Heart left ventricle (tissue), 16 donors: Measurements from ENCODE around the gene ARMC8. TPM values are rescaled to one million over a fixed set of nuclear protein-coding genes. Genes with fewer than 3 reads are reported as not detected.
A peak's percentile ranks its signal among the peaks of the same experiment; 100 is the strongest.

Source experiments
- ATAC-seq, 4 donors: fragments of 200-7000 bp; cut with Tn5 transposase; one replicate each; pipeline ENCODE4 v1.9.1; 2020 to 2022; ENCODE audit warnings: moderate library complexity in 4 of 4, mild to moderate bottlenecking in 3 of 4, moderate number of reproducible peaks in 1 of 4
- DNase-seq, 5 donors: peaks; one replicate each; pipeline ENCODE4 v3.0.0-alpha.2; 2020
- H3K27ac ChIP-seq, 12 donors: fragments of 200-600 bp; sonication (generic) in 4 of 12; one replicate each; pipeline versions ENCODE4 v1.5.0 to v1.8.0; 2016 to 2022; ENCODE audit warnings: mild to moderate bottlenecking in 2 of 12
- H3K27me3 ChIP-seq, 9 donors: fragments of 200-600 bp; sonication (generic) in 2 of 9; one replicate each; pipeline versions ENCODE4 v1.5.1 to v1.8.0; 2016 to 2022; ENCODE audit warnings: mild to moderate bottlenecking in 3 of 9
- H3K36me3 ChIP-seq, 9 donors: fragments of 200-600 bp; sonication (generic) in 2 of 9; one replicate each; pipeline versions ENCODE4 v1.5.0 to v1.8.0; 2018 to 2022; ENCODE audit warnings: mild to moderate bottlenecking in 2 of 9
- H3K4me1 ChIP-seq, 12 donors: fragments of 200-600 bp; sonication (generic) in 4 of 12; one replicate each; pipeline versions ENCODE4 v1.5.0 to v1.8.0; 2016 to 2022; ENCODE audit warnings: mild to moderate bottlenecking in 3 of 12
- H3K4me3 ChIP-seq, 12 donors: fragments of 200-600 bp; sonication (generic) in 4 of 12; one replicate each; pipeline versions ENCODE4 v1.5.0 to v1.8.0; 2017 to 2022; ENCODE audit warnings: mild to moderate bottlenecking in 9 of 12, moderate library complexity in 4 of 12
- H3K9me3 ChIP-seq, 12 donors: fragments of 200-600 bp; sonication (generic) in 4 of 12; one replicate each; pipeline versions ENCODE4 v1.5.0 to v1.8.0; 2016 to 2022; ENCODE audit warnings: mild to moderate bottlenecking in 1 of 12
- POLR2A ChIP-seq, 2 donors: fragments of 450-650 bp; IDR thresholded peaks; one replicate each; pipeline ENCODE4 v1.6.1; 2017; ENCODE audit warnings: antibody characterized with exemption in 2 of 2, mild to moderate bottlenecking in 2 of 2, moderate library complexity in 2 of 2
- WGBS, 4 donors: extraction: QIAGEN DNeasy Blood & Tissue Kit in 2 of 4; methylation state at CpG; one replicate each; pipeline versions ENCODE4 v1.1.5 to v1.1.7; 2013 to 2018; 5-methylcytosine and 5-hydroxymethylcytosine counted together
- intact Hi-C, 10 donors: fragments of 100-400 bp; cut with DNase I; formaldehyde crosslinking; loops; one replicate each; pipeline versions ENCODE4 v1.11.1 to v1.14.2; 2022
- long read RNA-seq, 3 donors: library from polyadenylated mRNA; unstranded; transcript quantifications; one replicate each; pipeline ENCODE4 v2.0.0, GENCODE V29; 2020 to 2021
- polyA plus RNA-seq, 2 donors: library from polyadenylated mRNA; stranded (reverse); fragments of 200-250 nt; gene quantifications; one replicate each; pipeline ENCODE4 v1.2.3, GENCODE V29; 2013
- total RNA-seq, 9 donors: library from RNA; depleted of rRNA in 2 of 9; stranded (reverse); fragments of >200 nt in 2 of 9; fragmentation: NEBNext Ultra II Directional in 3 of 9; extraction: Animal tissue kit (Norgen Biotek cat#: 25700) in 3 of 9; gene quantifications; one replicate each; pipeline versions ENCODE4 v1.1.0 to v1.2.4, GENCODE V29; 2016 to 2023
- TF ChIP-seq, protein P1 (sequence below), 12 donors: fragments of 200-600 bp; sonication (generic) in 4 of 12; IDR thresholded peaks; one replicate each; pipeline versions ENCODE4 v1.5.0 to v1.8.0; 2018 to 2022; ENCODE audit warnings: antibody characterized with exemption in 12 of 12, mild to moderate bottlenecking in 5 of 12
- donor health status: ischemic (EF 13 %, LVEDD 7.1; RV severe dilation, severe dysfunction).
- donor health status: healthy with polysubstance abuse.
- donor health status: DM: no; HTN: yes; CAD: no.
- donor health status: DM: no; HTN: no; CAD: no.
- donor health status: ischemic (EF 25% LVEDD 6.9; RV normal size, moderate dysfunction).
- donor health status: ischemic (EF 25% LVEDD 5.7; RV mildly dilated, moderate dysfunction).
- donor health status: healthy.
- donor health status: DM: yes; HTN: yes; CAD: no.
- donor health status: ischemic (EF 35%, LVEDD 5.7; RV mildly dilated, moderate dysfunction).
- donor health status: nonischemic (EF 11% LVEDD 7.7; RV severe dilation, severe dysfunction).
- donor health status: DM: yes; HTN: yes; CAD: no.
- donor health status: PGD.
- donor health status: ischemic (EF 29% LVEDD 5.4; RV normal size, mild dysfunction).
- donor health status: nonischemic (EF 23%, LVEDD 6.1; RV moderate dilation, normal function).

The ARMC8 gene, protein sequence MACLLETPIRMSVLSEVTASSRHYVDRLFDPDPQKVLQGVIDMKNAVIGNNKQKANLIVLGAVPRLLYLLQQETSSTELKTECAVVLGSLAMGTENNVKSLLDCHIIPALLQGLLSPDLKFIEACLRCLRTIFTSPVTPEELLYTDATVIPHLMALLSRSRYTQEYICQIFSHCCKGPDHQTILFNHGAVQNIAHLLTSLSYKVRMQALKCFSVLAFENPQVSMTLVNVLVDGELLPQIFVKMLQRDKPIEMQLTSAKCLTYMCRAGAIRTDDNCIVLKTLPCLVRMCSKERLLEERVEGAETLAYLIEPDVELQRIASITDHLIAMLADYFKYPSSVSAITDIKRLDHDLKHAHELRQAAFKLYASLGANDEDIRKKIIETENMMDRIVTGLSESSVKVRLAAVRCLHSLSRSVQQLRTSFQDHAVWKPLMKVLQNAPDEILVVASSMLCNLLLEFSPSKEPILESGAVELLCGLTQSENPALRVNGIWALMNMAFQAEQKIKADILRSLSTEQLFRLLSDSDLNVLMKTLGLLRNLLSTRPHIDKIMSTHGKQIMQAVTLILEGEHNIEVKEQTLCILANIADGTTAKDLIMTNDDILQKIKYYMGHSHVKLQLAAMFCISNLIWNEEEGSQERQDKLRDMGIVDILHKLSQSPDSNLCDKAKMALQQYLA
- total RNA-seq (10 to 100 TPM; 26.9 to 42.9 (median 33.3) TPM), polyA plus RNA-seq (10 to 100 TPM; 10.1 to 40.6 TPM)
- long read RNA-seq, donor 1, full-length matches to known transcripts, result 26 of 39 reads
- long read RNA-seq, donor 1, partial matches to known transcripts, result 1 of 39 reads
- long read RNA-seq, donor 1, other reads (novel, unspliced or antisense), result 12 of 39 reads
- long read RNA-seq, donor 2, full-length matches to known transcripts, result 111 of 177 reads
- long read RNA-seq, donor 2, partial matches to known transcripts, result 17 of 177 reads
- long read RNA-seq, donor 2, other reads (novel, unspliced or antisense), result 49 of 177 reads
- long read RNA-seq, donor 3, full-length matches to known transcripts, result 57 of 79 reads
- long read RNA-seq, donor 3, partial matches to known transcripts, result 7 of 79 reads
- long read RNA-seq, donor 3, other reads (novel, unspliced or antisense), result 15 of 79 reads

DNA sequence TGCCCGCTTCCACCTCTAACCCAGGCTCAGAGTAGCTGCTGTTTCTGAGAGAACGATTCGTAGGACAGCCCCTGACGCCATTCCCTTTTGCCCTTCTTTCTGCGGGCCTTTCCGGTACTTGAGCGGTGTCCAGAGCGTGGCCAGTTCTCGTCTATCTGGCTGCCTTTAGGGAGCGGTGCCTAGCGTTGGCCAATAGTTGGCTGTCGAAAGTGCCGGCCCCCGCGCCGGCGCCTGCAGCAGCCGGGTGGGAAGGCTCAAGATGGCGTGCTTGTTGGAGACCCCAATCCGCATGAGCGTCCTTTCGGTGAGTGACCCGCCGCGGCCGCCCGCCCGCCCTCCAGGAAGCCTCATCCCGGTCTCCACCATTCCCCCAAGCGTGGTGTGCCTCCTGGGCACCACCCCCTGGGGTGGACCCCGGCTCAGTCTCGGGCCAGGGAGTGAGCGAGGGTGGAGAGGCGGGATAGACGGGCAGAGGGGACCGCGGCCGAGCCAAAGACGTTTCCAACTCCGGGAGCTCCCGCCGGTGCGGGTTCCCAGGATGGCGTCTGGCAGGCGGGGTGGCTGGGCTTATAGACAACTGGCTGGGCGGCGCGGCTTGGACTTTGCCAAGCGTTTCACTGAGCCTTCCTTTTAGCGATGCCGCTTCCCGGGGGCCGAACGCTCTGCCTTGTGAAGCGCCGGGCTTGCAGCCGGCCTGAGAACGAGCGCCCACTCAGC, at the start of gene ARMC8:
Gene ARMC8, plus strand, starts transcription at position 6 of the 717 bp plus-strand sequence. Its CDS starts 254 bp downstream, at position 260.
- peaks cover 0 to 35% (median 24%) of the 10 kb centered on the region in 12 donors for H3K4me1 ChIP-seq
- TF ChIP-seq, protein P1, sequence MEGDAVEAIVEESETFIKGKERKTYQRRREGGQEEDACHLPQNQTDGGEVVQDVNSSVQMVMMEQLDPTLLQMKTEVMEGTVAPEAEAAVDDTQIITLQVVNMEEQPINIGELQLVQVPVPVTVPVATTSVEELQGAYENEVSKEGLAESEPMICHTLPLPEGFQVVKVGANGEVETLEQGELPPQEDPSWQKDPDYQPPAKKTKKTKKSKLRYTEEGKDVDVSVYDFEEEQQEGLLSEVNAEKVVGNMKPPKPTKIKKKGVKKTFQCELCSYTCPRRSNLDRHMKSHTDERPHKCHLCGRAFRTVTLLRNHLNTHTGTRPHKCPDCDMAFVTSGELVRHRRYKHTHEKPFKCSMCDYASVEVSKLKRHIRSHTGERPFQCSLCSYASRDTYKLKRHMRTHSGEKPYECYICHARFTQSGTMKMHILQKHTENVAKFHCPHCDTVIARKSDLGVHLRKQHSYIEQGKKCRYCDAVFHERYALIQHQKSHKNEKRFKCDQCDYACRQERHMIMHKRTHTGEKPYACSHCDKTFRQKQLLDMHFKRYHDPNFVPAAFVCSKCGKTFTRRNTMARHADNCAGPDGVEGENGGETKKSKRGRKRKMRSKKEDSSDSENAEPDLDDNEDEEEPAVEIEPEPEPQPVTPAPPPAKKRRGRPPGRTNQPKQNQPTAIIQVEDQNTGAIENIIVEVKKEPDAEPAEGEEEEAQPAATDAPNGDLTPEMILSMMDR (IDR thresholded peaks at IDR 0.05), result no peak
- peak in 1 of 2 donors; percentile 74 for TF ChIP-seq POLR2A (IDR thresholded peaks at IDR 0.05)
- peak within 1 kb of the TSS; percentile 83 to 99 (median 93) for H3K27ac ChIP-seq
- ATAC-seq, result peak; percentile 72 to 79 (median 75)
- intact Hi-C loops, result loop anchor here in 3 of 10 donors (1.0 to 10.0 kb wide), 3 partner anchors 13 to 237 kb away; partner anchors contain the start of genes DBR1 (in 1 of the 3) and DZIP1L (in 1 of the 3)
- H3K9me3 ChIP-seq, result no peaks in the 10 kb centered on the region
- peaks cover 0 to 7% (median 0%) of the 10 kb centered on the region in 9 donors for H3K27me3 ChIP-seq
- H3K36me3 ChIP-seq, result peaks cover 0 to 15% (median 8%) of the 10 kb centered on the region in 9 donors
- DNase-seq, result peak; percentile 55 to 85 (median 67)
- WGBS, 4 donors, result 0% methylated on average over 33 to 59 of the region's 59 CpGs
- peak within 1 kb of the TSS; percentile 62 to 96 (median 78) for H3K4me3 ChIP-seq

DNA sequence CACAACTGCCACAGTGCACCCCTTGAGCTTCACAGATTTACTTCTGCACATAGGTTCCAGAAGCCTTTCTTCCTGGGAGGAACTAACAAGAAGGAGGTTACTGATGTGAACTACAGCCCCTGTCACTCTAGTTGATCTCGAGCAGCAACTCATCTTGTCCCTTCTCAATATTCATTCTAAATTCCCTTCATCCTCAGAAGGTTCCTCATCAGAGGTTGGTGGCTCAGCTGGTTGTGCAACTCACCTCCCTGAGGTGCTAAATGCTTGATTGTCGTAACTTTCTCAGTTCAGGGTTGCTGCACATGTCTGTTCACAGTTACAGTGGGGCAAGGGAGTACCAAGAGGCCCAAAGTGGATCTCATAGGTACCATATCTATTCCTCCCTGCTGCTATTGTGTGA, 49.2 kb upstream of the ARMC8 start:
- ATAC-seq (no peak), DNase-seq (no peak)
- WGBS, 4 donors, result 66 to 76% (median 71%) methylated on average over 2 of the region's 2 CpGs
- Histone ChIP-seq H3K36me3 (no peaks in the 10 kb centered on the region), H3K27me3 (no peaks in the 10 kb centered on the region), H3K4me3 (no peak overlapping the region), H3K4me1 (peaks cover 0 to 40% (median 0%) of the 10 kb centered on the region in 12 donors), H3K9me3 (no peaks in the 10 kb centered on the region), H3K27ac (peak overlapping the region in 1 of 12 donors; percentile 82)
- intact Hi-C loops, result no loop called here
- no peak for TF ChIP-seq POLR2A (IDR thresholded peaks at IDR 0.05)
- TF ChIP-seq, protein P1 (IDR thresholded peaks at IDR 0.05), result no peak

DNA sequence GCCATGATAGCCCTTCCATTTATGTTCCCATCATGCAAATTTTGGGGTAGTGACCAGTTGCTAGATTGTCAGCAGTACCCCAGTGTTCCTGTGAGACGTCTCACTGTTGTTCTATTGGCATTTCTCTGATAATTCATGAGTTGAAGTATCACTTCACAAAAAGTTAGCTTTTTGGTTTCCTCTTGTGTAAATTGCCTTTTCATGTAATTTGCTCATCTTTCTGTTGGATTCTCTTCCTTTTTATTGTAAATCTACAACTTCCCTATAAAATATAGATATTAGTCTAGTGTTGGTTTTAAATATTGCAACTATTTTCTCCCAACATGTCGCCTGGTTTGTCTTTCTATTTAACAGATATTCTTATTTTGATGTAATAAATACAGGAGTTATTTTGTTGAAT, 47.4 kb upstream of the ARMC8 start:
- peak overlapping the region in 1 of 12 donors; percentile 61 for H3K27ac ChIP-seq
- DNase-seq (no peak), ATAC-seq (no peak)
- H3K4me1 ChIP-seq, result peaks cover 0 to 33% (median 0%) of the 10 kb centered on the region in 12 donors
- no peaks in the 10 kb centered on the region for H3K27me3 ChIP-seq
- no peak overlapping the region for H3K4me3 ChIP-seq
- intact Hi-C loops, result no loop called here
- peaks cover 0 to 13% (median 2%) of the 10 kb centered on the region in 12 donors for H3K9me3 ChIP-seq
- H3K36me3 ChIP-seq, result no peaks in the 10 kb centered on the region
- TF ChIP-seq POLR2A (IDR thresholded peaks at IDR 0.05), result no peak
- TF ChIP-seq, protein P1 (IDR thresholded peaks at IDR 0.05), result no peak
- 34 to 78% (median 38%) methylated on average over 2 of the region's 2 CpGs for WGBS, 4 donors
